H1 (cell line): Measurements from ENCODE around the gene NOL8. TPM values are rescaled to one million over a fixed set of nuclear protein-coding genes. Genes with fewer than 3 reads are reported as not detected.
A peak's percentile ranks its signal among the peaks of the same experiment; 100 is the strongest.

ENCODE experiments used
- CTCF ChIA-PET: fragments of 300-600 bp; sonication (Branson Sonifier 250); formaldehyde crosslinking; loops from one replicate; lab custom pipeline; 2021; ENCODE audit not compliant: partially characterized antibody; lab: Charles Lee
- POLR2A ChIA-PET: fragments of 300-600 bp; sonication (Branson Sonifier 250); formaldehyde crosslinking; loops from one replicate; lab custom pipeline; 2021; ENCODE audit warnings: inconsistent platforms; ENCODE audit not compliant: partially characterized antibody; lab: Charles Lee
- DNase-seq, 2 experiments: peaks; one replicate each; pipeline versions ENCODE4 v3.0.0 to v3.0.0-alpha.2; 2010 to 2022; ENCODE audit warnings: low spot score in 2 of 2, low read depth in 1 of 2, mixed read lengths in 1 of 2
- FAIRE-seq: peaks from 2 replicates; lab custom pipeline; 2011; peaks lifted over from hg19 to GRCh38; lab: Jason Lieb, UNC
- H2AFZ ChIP-seq: 2 replicates; pipeline ENCODE4 v1.8.1; 2012; ENCODE audit warnings: low read length, inconsistent platforms
- H2AK5ac ChIP-seq: 2 replicates; pipeline ENCODE4 v1.6.1; 2013; ENCODE audit warnings: low read depth, low read length
- H2BK120ac ChIP-seq: replicated peaks from 2 replicates; pipeline ENCODE3; 2013; ENCODE audit warnings: low read depth, low read length, inconsistent platforms
- H2BK12ac ChIP-seq: 2 replicates; pipeline ENCODE4 v1.6.1; 2013; ENCODE audit warnings: low read depth, low read length
- H2BK15ac ChIP-seq: 2 replicates; pipeline ENCODE4 v1.6.1; 2013; ENCODE audit warnings: low read length
- H2BK20ac ChIP-seq: 2 replicates; pipeline ENCODE4 v1.6.1; 2013; ENCODE audit warnings: low read length
- H2BK5ac ChIP-seq: 2 replicates; pipeline ENCODE4 v1.6.1; 2013; ENCODE audit warnings: low read depth, low read length
- H3K14ac ChIP-seq: 2 replicates; pipeline ENCODE4 v1.6.1; 2013; ENCODE audit warnings: inconsistent platforms; ENCODE audit not compliant: insufficient read length
- H3K18ac ChIP-seq: 2 replicates; pipeline ENCODE4 v1.6.1; 2013; ENCODE audit warnings: low read length; ENCODE audit errors: extremely low read depth
- H3K23ac ChIP-seq: 2 replicates; pipeline ENCODE4 v1.6.1; 2013; ENCODE audit warnings: inconsistent platforms; ENCODE audit not compliant: insufficient read length
- H3K23me2 ChIP-seq: 2 replicates; pipeline ENCODE4 v1.6.1; 2013; ENCODE audit warnings: low read depth, low read length
- H3K27ac ChIP-seq: 2 replicates; pipeline ENCODE4 v1.6.1; 2011; ENCODE audit warnings: low read depth, low read length, inconsistent platforms
- H3K27me3 ChIP-seq, 4 experiments: replicated peaks in 1 of 4; 1 replicate in 1 of 4; 2 replicates in 3 of 4; pipeline versions ENCODE4 v1.6.1 to v1.8.1; 2011 to 2013; ENCODE audit warnings: low read length in 3 of 4, mild to moderate bottlenecking in 3 of 4, inconsistent platforms in 2 of 4, mixed read lengths in 2 of 4, moderate library complexity in 1 of 4; ENCODE audit not compliant: control insufficient read depth in 3 of 4, insufficient read depth in 3 of 4; ENCODE audit errors: extremely low read depth in 1 of 4
- H3K36me3 ChIP-seq, 4 experiments: 2 replicates each; pipeline versions ENCODE4 v1.6.1 to v1.8.1; 2011 to 2013; ENCODE audit warnings: mild to moderate bottlenecking in 4 of 4, low read length in 3 of 4, moderate library complexity in 2 of 4, control low read depth in 1 of 4, inconsistent platforms in 1 of 4; ENCODE audit not compliant: insufficient read depth in 4 of 4, control insufficient read depth in 2 of 4
- H3K4ac ChIP-seq: replicated peaks from 2 replicates; pipeline ENCODE3; 2013; ENCODE audit warnings: low read length, low read depth, mixed read lengths, inconsistent platforms; ENCODE audit not compliant: insufficient read length
- H3K4me1 ChIP-seq, 4 experiments: replicated peaks in 1 of 4; 1 replicate in 1 of 4; 2 replicates in 3 of 4; pipeline versions ENCODE4 v1.6.1 to v1.8.1; 2011 to 2013; ENCODE audit warnings: low read length in 3 of 4, inconsistent platforms in 2 of 4, mixed read lengths in 1 of 4; ENCODE audit not compliant: insufficient read depth in 4 of 4, control insufficient read depth in 3 of 4
- H3K4me2 ChIP-seq, 2 experiments: 2 replicates each; pipeline versions ENCODE4 v1.6.1 to v1.8.1; 2011 to 2013; ENCODE audit warnings: low read depth in 2 of 2, low read length in 2 of 2, control low read depth in 1 of 2, inconsistent platforms in 1 of 2, mild to moderate bottlenecking in 1 of 2; ENCODE audit not compliant: insufficient read depth in 1 of 2
- H3K4me3 ChIP-seq, 4 experiments: fragments of 200-600, 300-600 bp in 1 of 4; sonication (generic), shearing (Covaris generic), sonication (Bioruptor Twin) in 1 of 4; 2 replicates each; pipeline versions ENCODE4 v1.5.1 to v1.8.1; 2011 to 2016; ENCODE audit warnings: low read length in 4 of 4, low read depth in 3 of 4, control low read depth in 2 of 4, inconsistent platforms in 2 of 4, mild to moderate bottlenecking in 2 of 4, mixed read lengths in 1 of 4, moderate library complexity in 1 of 4; ENCODE audit not compliant: insufficient read depth in 2 of 4; ENCODE audit errors: extremely low read depth in 1 of 4
- H3K56ac ChIP-seq: replicated peaks from 2 replicates; pipeline ENCODE3; 2013; ENCODE audit warnings: low read depth, mild to moderate bottlenecking, mixed read lengths, low read length, inconsistent platforms; ENCODE audit not compliant: insufficient read length
- H3K79me1 ChIP-seq: 2 replicates; pipeline ENCODE4 v1.6.1; 2013; ENCODE audit warnings: low read depth, low read length, control low read depth
- H3K79me2 ChIP-seq, 2 experiments: 2 replicates each; pipeline versions ENCODE4 v1.6.1 to v1.8.1; 2012 to 2013; ENCODE audit warnings: low read length in 2 of 2, mild to moderate bottlenecking in 2 of 2, inconsistent platforms in 1 of 2; ENCODE audit not compliant: insufficient read depth in 2 of 2, control insufficient read depth in 1 of 2
- H3K9ac ChIP-seq, 4 experiments: replicated peaks in 1 of 4; 1 replicate in 1 of 4; 2 replicates in 3 of 4; pipeline versions ENCODE4 v1.6.1 to v1.8.1; 2011 to 2013; ENCODE audit warnings: low read depth in 3 of 4, low read length in 3 of 4, control low read depth in 2 of 4, mild to moderate bottlenecking in 2 of 4, moderate library complexity in 2 of 4, inconsistent platforms in 1 of 4; ENCODE audit errors: extremely low read depth in 1 of 4
- H3K9me3 ChIP-seq, 2 experiments: 2 replicates each; pipeline versions ENCODE4 v1.6.1 to v1.8.1; 2012 to 2013; ENCODE audit warnings: mild to moderate bottlenecking in 2 of 2, moderate library complexity in 2 of 2, control low read depth in 1 of 2, inconsistent platforms in 1 of 2, low read depth in 1 of 2, low read length in 1 of 2, mixed read lengths in 1 of 2; ENCODE audit not compliant: insufficient read depth in 2 of 2
- H4K20me1 ChIP-seq, 2 experiments: replicated peaks in 1 of 2; 2 replicates each; pipeline versions ENCODE3 to v1.8.1; 2011 to 2013; ENCODE audit warnings: inconsistent platforms in 2 of 2, low read length in 2 of 2, mild to moderate bottlenecking in 1 of 2; ENCODE audit not compliant: insufficient read depth in 2 of 2, control insufficient read depth in 1 of 2
- H4K5ac ChIP-seq: 2 replicates; pipeline ENCODE4 v1.6.1; 2013; ENCODE audit warnings: low read length, low read depth, mixed read lengths, inconsistent platforms; ENCODE audit not compliant: insufficient read length
- H4K8ac ChIP-seq: 2 replicates; pipeline ENCODE4 v1.8.0; 2013; ENCODE audit warnings: mild to moderate bottlenecking, moderate library complexity, low read length, inconsistent platforms; ENCODE audit not compliant: insufficient read depth; ENCODE audit errors: extremely low read depth
- H4K91ac ChIP-seq: replicated peaks from 2 replicates; pipeline ENCODE3; 2013; ENCODE audit warnings: low read length, mixed read lengths, inconsistent platforms; ENCODE audit not compliant: insufficient read length
- POLR2A ChIP-seq, 2 experiments: IDR thresholded peaks; 1 replicate in 1 of 2; 2 replicates in 1 of 2; pipeline ENCODE4 v1.6.1; 2011; ENCODE audit warnings: low read depth in 2 of 2, low read length in 2 of 2, mild to moderate bottlenecking in 2 of 2; ENCODE audit errors: control extremely low read depth in 1 of 2
- TAF1 ChIP-seq: IDR thresholded peaks from 2 replicates; pipeline ENCODE4 v1.6.1; 2011; ENCODE audit warnings: mild to moderate bottlenecking, low read depth, low read length
- WGBS, 2 experiments: shearing (Covaris generic) in 1 of 2; methylation state at CpG; one replicate each; pipeline versions ENCODE4 v1.1.6 to v1.1.7; 2013 to 2015; ENCODE audit warnings: low lambda C conversion rate in 2 of 2, mixed read lengths in 2 of 2, inconsistent platforms in 1 of 2, low coverage in 1 of 2, missing lambda C conversion rate in 1 of 2; ENCODE audit not compliant: insufficient replicate concordance in 2 of 2, insufficient coverage in 1 of 2, insufficient read length in 1 of 2; ENCODE audit errors: extremely low coverage in 1 of 2, missing lambda C conversion rate in 1 of 2; 5-methylcytosine and 5-hydroxymethylcytosine counted together
- polyA plus RNA-seq, 7 experiments: library from polyadenylated mRNA; depleted of rRNA in 3 of 7; stranded (reverse) in 5 of 7; unstranded in 2 of 7; fragments of >200 nt in 5 of 7; fragments of 200-250 nt in 2 of 7; gene quantifications; 1 replicate in 5 of 7; 2 replicates in 1 of 7; 4 replicates in 1 of 7; pipeline versions ENCODE4 v1.2.1 to v1.2.3, GENCODE V29; 2011 to 2013; ENCODE audit warnings: missing spikeins in 2 of 7, mixed read lengths in 2 of 7
- total RNA-seq: library from RNA; stranded (reverse); fragmentation: NEBNext Ultra II Directional; extraction: Animal tissue kit (Norgen Biotek cat#: 25700); gene quantifications from 2 replicates; pipeline ENCODE4 v1.2.1, GENCODE V29; 2021

Gene NOL8
- total and polyA plus RNA-seq, 2 of the 8 experiments (the other 6 are each of a cell fraction or from before 2014, with no cell fraction given): 6.2 to 30.4 TPM

DNA sequence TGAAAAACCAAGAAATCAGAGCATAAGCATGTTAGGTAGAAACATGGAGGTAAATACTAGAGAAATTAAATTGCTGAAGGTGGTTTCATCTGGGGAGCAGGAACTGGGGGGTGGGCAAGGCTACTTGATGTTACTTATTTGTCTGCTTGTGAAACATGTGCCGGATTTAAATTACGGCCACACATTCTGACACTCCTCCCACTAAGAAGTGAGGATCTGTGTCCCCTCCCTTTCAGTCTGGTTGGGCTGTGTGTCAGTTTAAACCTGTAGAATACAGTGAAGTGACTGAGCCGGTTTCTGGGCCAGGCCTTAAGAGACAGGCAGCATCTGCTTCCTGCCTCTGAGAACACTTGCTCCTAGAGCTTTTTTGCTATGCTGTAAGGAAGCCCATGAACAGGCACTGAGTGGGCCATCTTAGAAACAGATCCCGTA is 29.3 kb downstream of the NOL8 start:
- CTCF ChIA-PET: no interaction called here
- no peak overlapping the region for H2BK12ac ChIP-seq

More for the DNA sequence above, 29.3 kb downstream of the NOL8 start:
- no peaks in the 10 kb centered on the region for H4K20me1 ChIP-seq
- H3K14ac ChIP-seq: no peak overlapping the region
- no peak overlapping the region for H4K8ac ChIP-seq
- H3K4me2 ChIP-seq: no peak overlapping the region
- no peak overlapping the region for H2AK5ac ChIP-seq
- no peak overlapping the region for H4K91ac ChIP-seq
- peaks cover 21 to 26% of the 10 kb centered on the region in 2 experiments for H3K79me2 ChIP-seq
- no peak overlapping the region for H3K27ac ChIP-seq
- H2BK5ac ChIP-seq: no peak overlapping the region
- no peak overlapping the region for H2BK20ac ChIP-seq
- H3K23ac ChIP-seq: no peak overlapping the region
- peaks cover 0 to 3% (median 2%) of the 10 kb centered on the region in 4 experiments; a peak in 3 of 7 replicates for H3K4me1 ChIP-seq
- peaks cover 6 to 39% (median 23%) of the 10 kb centered on the region in 4 experiments for H3K36me3 ChIP-seq
- no peak overlapping the region for H2AFZ ChIP-seq
- no peak for TF ChIP-seq TAF1
- 0 out of 3 replicates have a peak, but pooled peaks of 1 of the 2 experiments have one; percentile 27 for TF ChIP-seq POLR2A (IDR thresholded peaks at IDR 0.05; ENCODE audit: control extremely low read depth in 1 of 2, low read depth in 2 of 2, low read length in 2 of 2)
- no peak overlapping the region for H2BK120ac ChIP-seq
- peaks cover 6% of the 10 kb centered on the region for H3K79me1 ChIP-seq
- DNase-seq: no peak
- 82% methylated on average over 4 of the region's 4 CpGs; no CpG with 5 or more reads in 1 of the 2 experiments for WGBS, 2 experiments
- H3K18ac ChIP-seq: no peak overlapping the region
- no peaks in the 10 kb centered on the region for H3K9me3 ChIP-seq
- H4K5ac ChIP-seq: no peak overlapping the region
- no peak overlapping the region for H3K56ac ChIP-seq
- H2BK15ac ChIP-seq: no peak overlapping the region
- no peak overlapping the region for H3K4ac ChIP-seq
- POLR2A ChIA-PET: interaction anchor here (0.6 to 2.9 kb wide), 4 partner anchors 17 to 90 kb away, joined by 3 to 11 read pairs (median 5); partner anchors contain the start of genes CENPP and NOL8
- no peak for FAIRE-seq
- no peak overlapping the region for H3K9ac ChIP-seq
- no peaks in the 10 kb centered on the region for H3K27me3 ChIP-seq
- H3K4me3 ChIP-seq: no peak overlapping the region
- peaks cover 5% of the 10 kb centered on the region for H3K23me2 ChIP-seq
